WTC11 (cell line): ENCODE data around the gene ZNF414. TPM values are rescaled to one million over a fixed set of nuclear protein-coding genes. Genes with fewer than 3 reads are reported as not detected.
A peak's percentile ranks its signal among the peaks of the same experiment; 100 is the strongest.

Source experiments
- ATAC-seq: fragments of 200-7000 bp; cut with Tn5 transposase; 2 replicates; pipeline ENCODE4 v1.10.0; 2021; ENCODE audit warnings: mild to moderate bottlenecking, moderate library complexity
- CTCF ChIA-PET: fragments of 300-600 bp; sonication (Branson Sonifier 250); formaldehyde crosslinking; loops from one replicate; lab custom pipeline; 2021; ENCODE audit warnings: antibody characterized with exemption; lab: Charles Lee
- POLR2A ChIA-PET: fragments of 350-600 bp; sonication (Branson Sonifier 250); formaldehyde crosslinking; loops from one replicate; lab custom pipeline; 2021; ENCODE audit warnings: antibody characterized with exemption; lab: Charles Lee
- DNase-seq: peaks from one replicate; pipeline ENCODE4 v3.0.0; 2021; ENCODE audit warnings: low spot score
- H3K27ac Mint-ChIP-seq: 2 replicates; pipeline ENCODE4 v1.8.0; 2021; ENCODE audit warnings: mixed read lengths
- H3K27me3 Mint-ChIP-seq: 2 replicates; pipeline ENCODE4 v1.8.0; 2021; ENCODE audit warnings: low read depth, mild to moderate bottlenecking, moderate library complexity, mixed read lengths
- H3K36me3 Mint-ChIP-seq: 2 replicates; pipeline ENCODE4 v1.8.0; 2021; ENCODE audit warnings: mixed read lengths
- H3K4me1 Mint-ChIP-seq: 2 replicates; pipeline ENCODE4 v1.8.0; 2022; ENCODE audit warnings: mixed read lengths
- H3K4me3 Mint-ChIP-seq: 2 replicates; pipeline ENCODE4 v1.8.0; 2021; ENCODE audit warnings: mild to moderate bottlenecking, moderate library complexity, mixed read lengths
- H3K9me3 Mint-ChIP-seq: 2 replicates; pipeline ENCODE4 v1.8.0; 2021; ENCODE audit warnings: mixed read lengths
- ATF1 ChIP-seq: sonication (generic); formaldehyde crosslinking; IDR thresholded peaks from 2 replicates; pipeline ENCODE4 v1.8.1; 2023; ENCODE audit warnings: mild to moderate bottlenecking, moderate library complexity, missing genetic modification reagents
- EMX1 ChIP-seq: fragments of 250-450 bp; sonication (Bioruptor Pico); IDR thresholded peaks from 2 replicates; pipeline ENCODE4 v1.8.0; 2021; ENCODE audit warnings: mild to moderate bottlenecking
- FOXP1 ChIP-seq: sonication (generic); formaldehyde crosslinking; IDR thresholded peaks from 2 replicates; pipeline ENCODE4 v1.8.0; 2022; ENCODE audit warnings: missing genetic modification reagents, mild to moderate bottlenecking, moderate library complexity, borderline replicate concordance
- JUN ChIP-seq: sonication (generic); formaldehyde crosslinking; IDR thresholded peaks from 2 replicates; pipeline ENCODE4 v1.8.0; 2023; ENCODE audit warnings: mild to moderate bottlenecking, missing genetic modification reagents
- MYBL2 ChIP-seq: sonication (generic); formaldehyde crosslinking; IDR thresholded peaks from 2 replicates; pipeline ENCODE4 v1.8.1; 2023; ENCODE audit warnings: mild to moderate bottlenecking, moderate library complexity, missing genetic modification reagents
- TEAD4 ChIP-seq: sonication (generic); formaldehyde crosslinking; IDR thresholded peaks from 2 replicates; pipeline ENCODE4 v1.8.0; 2022; ENCODE audit warnings: mild to moderate bottlenecking, missing genetic modification reagents
- ZBTB21 ChIP-seq: sonication (generic); formaldehyde crosslinking; IDR thresholded peaks from 2 replicates; pipeline ENCODE4 v1.8.1; 2023; ENCODE audit warnings: mild to moderate bottlenecking, missing genetic modification reagents, borderline replicate concordance
- ZNF121 ChIP-seq: sonication (generic); formaldehyde crosslinking; IDR thresholded peaks from 2 replicates; pipeline ENCODE4 v1.8.0; 2023; ENCODE audit warnings: missing genetic modification reagents
- total RNA-seq: library from RNA; stranded (reverse); gene quantifications from 3 replicates; pipeline ENCODE4 v1.2.3, GENCODE V29; 2021
- TF ChIP-seq, protein P1 (sequence below): sonication (generic); formaldehyde crosslinking; IDR thresholded peaks from 2 replicates; pipeline ENCODE4 v1.8.0; 2023; ENCODE audit warnings: missing genetic modification reagents, mild to moderate bottlenecking, borderline replicate concordance
- TF ChIP-seq, protein P2 (sequence below): sonication (generic); formaldehyde crosslinking; IDR thresholded peaks from 2 replicates; pipeline ENCODE4 v1.8.1; 2023; ENCODE audit warnings: mild to moderate bottlenecking, missing genetic modification reagents, moderate library complexity
- TF ChIP-seq, protein P3 (sequence below): sonication (generic); formaldehyde crosslinking; IDR thresholded peaks from 2 replicates; pipeline ENCODE4 v1.8.1; 2023; ENCODE audit warnings: mild to moderate bottlenecking, moderate library complexity, missing genetic modification reagents
- TF ChIP-seq, protein P4 (sequence below): fragments of 250-450 bp; sonication (Bioruptor Pico); IDR thresholded peaks from 2 replicates; pipeline ENCODE4 v1.9.0; 2021; ENCODE audit warnings: moderate library complexity, mild to moderate bottlenecking, inconsistent platforms, borderline replicate concordance
- TF ChIP-seq, protein P5 (sequence below): sonication (generic); formaldehyde crosslinking; IDR thresholded peaks from 2 replicates; pipeline ENCODE4 v1.8.0; 2022; ENCODE audit warnings: mild to moderate bottlenecking, missing genetic modification reagents
- TF ChIP-seq, protein P6 (sequence below): sonication (generic); formaldehyde crosslinking; IDR thresholded peaks from 2 replicates; pipeline ENCODE4 v1.8.1; 2023; ENCODE audit warnings: mild to moderate bottlenecking, missing genetic modification reagents
- TF ChIP-seq, protein P7 (sequence below): sonication (generic); formaldehyde crosslinking; IDR thresholded peaks from 2 replicates; pipeline ENCODE4 v1.8.0; 2022; ENCODE audit warnings: missing genetic modification reagents

Gene ZNF414
- total RNA-seq, 1 experiment from 2014 or later = 38.2 TPM

DNA sequence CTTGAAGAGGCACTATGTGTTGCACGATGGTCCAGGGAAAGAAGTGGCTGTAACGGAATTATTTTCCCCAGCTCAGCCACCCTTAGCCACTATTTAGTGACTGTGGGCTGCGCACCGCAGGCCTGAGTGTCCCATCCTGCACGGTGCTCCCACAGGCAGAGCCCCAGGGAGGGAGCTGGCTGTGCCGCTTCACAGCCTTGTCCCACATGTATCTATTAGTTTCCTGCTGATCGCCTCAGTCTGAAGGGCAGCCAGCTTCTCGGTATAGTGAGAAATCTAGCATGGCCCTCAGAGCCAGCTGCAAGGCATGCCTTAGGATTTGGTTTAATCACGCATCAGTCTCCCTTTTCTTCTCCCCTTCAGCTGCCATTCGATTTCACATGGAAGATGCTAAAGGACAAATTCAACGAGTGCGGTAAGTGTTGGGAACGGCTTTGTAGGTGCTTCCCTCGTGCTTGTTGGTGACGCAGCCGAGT is 27.3 kb downstream of the ZNF414 start:
- no peak for ATAC-seq
- peaks cover 72% of the 10 kb centered on the region for H3K36me3 Mint-ChIP-seq
- H3K4me1 Mint-ChIP-seq = peaks cover 5% of the 10 kb centered on the region
- peak overlapping the region; percentile 93 for H3K27ac Mint-ChIP-seq
- ChIA-PET POLR2A (no interaction called here), CTCF (interaction anchor here (0.5 to 1.2 kb wide), 2 partner anchors 93 to 585 kb away, joined by 4 to 8 read pairs; no protein-coding TSS in a partner anchor)
- no peak for DNase-seq
- no peaks in the 10 kb centered on the region for H3K9me3 Mint-ChIP-seq
- TF ChIP-seq, protein P1, sequence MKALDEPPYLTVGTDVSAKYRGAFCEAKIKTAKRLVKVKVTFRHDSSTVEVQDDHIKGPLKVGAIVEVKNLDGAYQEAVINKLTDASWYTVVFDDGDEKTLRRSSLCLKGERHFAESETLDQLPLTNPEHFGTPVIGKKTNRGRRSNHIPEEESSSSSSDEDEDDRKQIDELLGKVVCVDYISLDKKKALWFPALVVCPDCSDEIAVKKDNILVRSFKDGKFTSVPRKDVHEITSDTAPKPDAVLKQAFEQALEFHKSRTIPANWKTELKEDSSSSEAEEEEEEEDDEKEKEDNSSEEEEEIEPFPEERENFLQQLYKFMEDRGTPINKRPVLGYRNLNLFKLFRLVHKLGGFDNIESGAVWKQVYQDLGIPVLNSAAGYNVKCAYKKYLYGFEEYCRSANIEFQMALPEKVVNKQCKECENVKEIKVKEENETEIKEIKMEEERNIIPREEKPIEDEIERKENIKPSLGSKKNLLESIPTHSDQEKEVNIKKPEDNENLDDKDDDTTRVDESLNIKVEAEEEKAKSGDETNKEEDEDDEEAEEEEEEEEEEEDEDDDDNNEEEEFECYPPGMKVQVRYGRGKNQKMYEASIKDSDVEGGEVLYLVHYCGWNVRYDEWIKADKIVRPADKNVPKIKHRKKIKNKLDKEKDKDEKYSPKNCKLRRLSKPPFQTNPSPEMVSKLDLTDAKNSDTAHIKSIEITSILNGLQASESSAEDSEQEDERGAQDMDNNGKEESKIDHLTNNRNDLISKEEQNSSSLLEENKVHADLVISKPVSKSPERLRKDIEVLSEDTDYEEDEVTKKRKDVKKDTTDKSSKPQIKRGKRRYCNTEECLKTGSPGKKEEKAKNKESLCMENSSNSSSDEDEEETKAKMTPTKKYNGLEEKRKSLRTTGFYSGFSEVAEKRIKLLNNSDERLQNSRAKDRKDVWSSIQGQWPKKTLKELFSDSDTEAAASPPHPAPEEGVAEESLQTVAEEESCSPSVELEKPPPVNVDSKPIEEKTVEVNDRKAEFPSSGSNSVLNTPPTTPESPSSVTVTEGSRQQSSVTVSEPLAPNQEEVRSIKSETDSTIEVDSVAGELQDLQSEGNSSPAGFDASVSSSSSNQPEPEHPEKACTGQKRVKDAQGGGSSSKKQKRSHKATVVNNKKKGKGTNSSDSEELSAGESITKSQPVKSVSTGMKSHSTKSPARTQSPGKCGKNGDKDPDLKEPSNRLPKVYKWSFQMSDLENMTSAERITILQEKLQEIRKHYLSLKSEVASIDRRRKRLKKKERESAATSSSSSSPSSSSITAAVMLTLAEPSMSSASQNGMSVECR (CRISPR knock-in tag) = no peak
- TF ChIP-seq, protein P2, sequence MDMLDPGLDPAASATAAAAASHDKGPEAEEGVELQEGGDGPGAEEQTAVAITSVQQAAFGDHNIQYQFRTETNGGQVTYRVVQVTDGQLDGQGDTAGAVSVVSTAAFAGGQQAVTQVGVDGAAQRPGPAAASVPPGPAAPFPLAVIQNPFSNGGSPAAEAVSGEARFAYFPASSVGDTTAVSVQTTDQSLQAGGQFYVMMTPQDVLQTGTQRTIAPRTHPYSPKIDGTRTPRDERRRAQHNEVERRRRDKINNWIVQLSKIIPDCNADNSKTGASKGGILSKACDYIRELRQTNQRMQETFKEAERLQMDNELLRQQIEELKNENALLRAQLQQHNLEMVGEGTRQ (CRISPR knock-in tag) = no peak
- TF ChIP-seq, protein P3, sequence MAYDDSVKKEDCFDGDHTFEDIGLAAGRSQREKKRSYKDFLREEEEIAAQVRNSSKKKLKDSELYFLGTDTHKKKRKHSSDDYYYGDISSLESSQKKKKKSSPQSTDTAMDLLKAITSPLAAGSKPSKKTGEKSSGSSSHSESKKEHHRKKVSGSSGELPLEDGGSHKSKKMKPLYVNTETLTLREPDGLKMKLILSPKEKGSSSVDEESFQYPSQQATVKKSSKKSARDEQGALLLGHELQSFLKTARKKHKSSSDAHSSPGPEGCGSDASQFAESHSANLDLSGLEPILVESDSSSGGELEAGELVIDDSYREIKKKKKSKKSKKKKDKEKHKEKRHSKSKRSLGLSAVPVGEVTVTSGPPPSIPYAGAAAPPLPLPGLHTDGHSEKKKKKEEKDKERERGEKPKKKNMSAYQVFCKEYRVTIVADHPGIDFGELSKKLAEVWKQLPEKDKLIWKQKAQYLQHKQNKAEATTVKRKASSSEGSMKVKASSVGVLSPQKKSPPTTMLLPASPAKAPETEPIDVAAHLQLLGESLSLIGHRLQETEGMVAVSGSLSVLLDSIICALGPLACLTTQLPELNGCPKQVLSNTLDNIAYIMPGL = no peak
- TF ChIP-seq JUN (CRISPR knock-in tag) = no peak
- no peak for TF ChIP-seq MYBL2
- TF ChIP-seq ATF1 (CRISPR knock-in tag) = no peak
- no peak for TF ChIP-seq ZBTB21 (CRISPR knock-in tag)
- TF ChIP-seq, protein P4, sequence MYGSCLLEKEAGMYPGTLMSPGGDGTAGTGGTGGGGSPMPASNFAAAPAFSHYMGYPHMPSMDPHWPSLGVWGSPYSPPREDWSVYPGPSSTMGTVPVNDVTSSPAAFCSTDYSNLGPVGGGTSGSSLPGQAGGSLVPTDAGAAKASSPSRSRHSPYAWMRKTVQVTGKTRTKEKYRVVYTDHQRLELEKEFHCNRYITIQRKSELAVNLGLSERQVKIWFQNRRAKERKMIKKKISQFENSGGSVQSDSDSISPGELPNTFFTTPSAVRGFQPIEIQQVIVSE = no peak
- no peaks in the 10 kb centered on the region for H3K27me3 Mint-ChIP-seq
- no peak overlapping the region for H3K4me3 Mint-ChIP-seq

DNA sequence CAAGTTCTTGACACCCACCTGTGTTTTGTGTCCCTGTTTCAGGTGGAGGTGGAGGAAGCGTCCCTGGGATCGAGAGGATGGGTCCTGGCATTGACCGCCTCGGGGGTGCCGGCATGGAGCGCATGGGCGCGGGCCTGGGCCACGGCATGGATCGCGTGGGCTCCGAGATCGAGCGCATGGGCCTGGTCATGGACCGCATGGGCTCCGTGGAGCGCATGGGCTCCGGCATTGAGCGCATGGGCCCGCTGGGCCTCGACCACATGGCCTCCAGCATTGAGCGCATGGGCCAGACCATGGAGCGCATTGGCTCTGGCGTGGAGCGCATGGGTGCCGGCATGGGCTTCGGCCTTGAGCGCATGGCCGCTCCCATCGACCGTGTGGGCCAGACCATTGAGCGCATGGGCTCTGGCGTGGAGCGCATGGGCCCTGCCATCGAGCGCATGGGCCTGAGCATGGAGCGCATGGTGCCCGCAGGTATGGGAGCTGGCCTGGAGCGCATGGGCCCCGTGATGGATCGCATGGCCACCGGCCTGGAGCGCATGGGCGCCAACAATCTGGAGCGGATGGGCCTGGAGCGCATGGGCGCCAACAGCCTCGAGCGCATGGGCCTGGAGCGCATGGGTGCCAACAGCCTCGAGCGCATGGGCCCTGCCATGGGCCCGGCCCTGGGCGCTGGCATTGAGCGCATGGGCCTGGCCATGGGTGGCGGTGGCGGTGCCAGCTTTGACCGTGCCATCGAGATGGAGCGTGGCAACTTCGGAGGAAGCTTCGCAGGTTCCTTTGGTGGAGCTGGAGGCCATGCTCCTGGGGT is 28.2 kb downstream of the ZNF414 start:
- POLR2A ChIA-PET = no interaction called here
- H3K36me3 Mint-ChIP-seq = peaks cover 82% of the 10 kb centered on the region
- no peak overlapping the region for H3K4me3 Mint-ChIP-seq
- no peaks in the 10 kb centered on the region for H3K27me3 Mint-ChIP-seq
- TF ChIP-seq, protein P5, sequence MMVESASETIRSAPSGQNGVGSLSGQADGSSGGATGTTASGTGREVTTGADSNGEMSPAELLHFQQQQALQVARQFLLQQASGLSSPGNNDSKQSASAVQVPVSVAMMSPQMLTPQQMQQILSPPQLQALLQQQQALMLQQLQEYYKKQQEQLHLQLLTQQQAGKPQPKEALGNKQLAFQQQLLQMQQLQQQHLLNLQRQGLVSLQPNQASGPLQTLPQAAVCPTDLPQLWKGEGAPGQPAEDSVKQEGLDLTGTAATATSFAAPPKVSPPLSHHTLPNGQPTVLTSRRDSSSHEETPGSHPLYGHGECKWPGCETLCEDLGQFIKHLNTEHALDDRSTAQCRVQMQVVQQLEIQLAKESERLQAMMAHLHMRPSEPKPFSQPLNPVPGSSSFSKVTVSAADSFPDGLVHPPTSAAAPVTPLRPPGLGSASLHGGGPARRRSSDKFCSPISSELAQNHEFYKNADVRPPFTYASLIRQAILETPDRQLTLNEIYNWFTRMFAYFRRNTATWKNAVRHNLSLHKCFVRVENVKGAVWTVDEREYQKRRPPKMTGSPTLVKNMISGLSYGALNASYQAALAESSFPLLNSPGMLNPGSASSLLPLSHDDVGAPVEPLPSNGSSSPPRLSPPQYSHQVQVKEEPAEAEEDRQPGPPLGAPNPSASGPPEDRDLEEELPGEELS (CRISPR knock-in tag) = 0 out of 2 replicates have a peak, but pooled peaks have one; percentile 27
- TF ChIP-seq TEAD4 (no peak), FOXP1 (CRISPR knock-in tag) (peak; percentile 36; the same call in 1 of the 2 replicates), ZNF121 (0 out of 2 replicates have a peak, but pooled peaks have one; percentile 9), EMX1 (CRISPR knock-in tag) (no peak), MYBL2 (0 out of 2 replicates have a peak, but pooled peaks have one; percentile 5)
- TF ChIP-seq, protein P6, sequence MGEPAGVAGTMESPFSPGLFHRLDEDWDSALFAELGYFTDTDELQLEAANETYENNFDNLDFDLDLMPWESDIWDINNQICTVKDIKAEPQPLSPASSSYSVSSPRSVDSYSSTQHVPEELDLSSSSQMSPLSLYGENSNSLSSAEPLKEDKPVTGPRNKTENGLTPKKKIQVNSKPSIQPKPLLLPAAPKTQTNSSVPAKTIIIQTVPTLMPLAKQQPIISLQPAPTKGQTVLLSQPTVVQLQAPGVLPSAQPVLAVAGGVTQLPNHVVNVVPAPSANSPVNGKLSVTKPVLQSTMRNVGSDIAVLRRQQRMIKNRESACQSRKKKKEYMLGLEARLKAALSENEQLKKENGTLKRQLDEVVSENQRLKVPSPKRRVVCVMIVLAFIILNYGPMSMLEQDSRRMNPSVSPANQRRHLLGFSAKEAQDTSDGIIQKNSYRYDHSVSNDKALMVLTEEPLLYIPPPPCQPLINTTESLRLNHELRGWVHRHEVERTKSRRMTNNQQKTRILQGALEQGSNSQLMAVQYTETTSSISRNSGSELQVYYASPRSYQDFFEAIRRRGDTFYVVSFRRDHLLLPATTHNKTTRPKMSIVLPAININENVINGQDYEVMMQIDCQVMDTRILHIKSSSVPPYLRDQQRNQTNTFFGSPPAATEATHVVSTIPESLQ (CRISPR knock-in tag) = 0 out of 2 replicates have a peak, but pooled peaks have one; percentile 43
- TF ChIP-seq, protein P7, sequence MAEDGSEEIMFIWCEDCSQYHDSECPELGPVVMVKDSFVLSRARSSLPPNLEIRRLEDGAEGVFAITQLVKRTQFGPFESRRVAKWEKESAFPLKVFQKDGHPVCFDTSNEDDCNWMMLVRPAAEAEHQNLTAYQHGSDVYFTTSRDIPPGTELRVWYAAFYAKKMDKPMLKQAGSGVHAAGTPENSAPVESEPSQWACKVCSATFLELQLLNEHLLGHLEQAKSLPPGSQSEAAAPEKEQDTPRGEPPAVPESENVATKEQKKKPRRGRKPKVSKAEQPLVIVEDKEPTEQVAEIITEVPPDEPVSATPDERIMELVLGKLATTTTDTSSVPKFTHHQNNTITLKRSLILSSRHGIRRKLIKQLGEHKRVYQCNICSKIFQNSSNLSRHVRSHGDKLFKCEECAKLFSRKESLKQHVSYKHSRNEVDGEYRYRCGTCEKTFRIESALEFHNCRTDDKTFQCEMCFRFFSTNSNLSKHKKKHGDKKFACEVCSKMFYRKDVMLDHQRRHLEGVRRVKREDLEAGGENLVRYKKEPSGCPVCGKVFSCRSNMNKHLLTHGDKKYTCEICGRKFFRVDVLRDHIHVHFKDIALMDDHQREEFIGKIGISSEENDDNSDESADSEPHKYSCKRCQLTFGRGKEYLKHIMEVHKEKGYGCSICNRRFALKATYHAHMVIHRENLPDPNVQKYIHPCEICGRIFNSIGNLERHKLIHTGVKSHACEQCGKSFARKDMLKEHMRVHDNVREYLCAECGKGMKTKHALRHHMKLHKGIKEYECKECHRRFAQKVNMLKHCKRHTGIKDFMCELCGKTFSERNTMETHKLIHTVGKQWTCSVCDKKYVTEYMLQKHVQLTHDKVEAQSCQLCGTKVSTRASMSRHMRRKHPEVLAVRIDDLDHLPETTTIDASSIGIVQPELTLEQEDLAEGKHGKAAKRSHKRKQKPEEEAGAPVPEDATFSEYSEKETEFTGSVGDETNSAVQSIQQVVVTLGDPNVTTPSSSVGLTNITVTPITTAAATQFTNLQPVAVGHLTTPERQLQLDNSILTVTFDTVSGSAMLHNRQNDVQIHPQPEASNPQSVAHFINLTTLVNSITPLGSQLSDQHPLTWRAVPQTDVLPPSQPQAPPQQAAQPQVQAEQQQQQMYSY = peak; percentile 37; the same call in 1 of the 2 replicates
- H3K9me3 Mint-ChIP-seq = no peaks in the 10 kb centered on the region
- no peak for DNase-seq
- ATAC-seq = no peak
- CTCF ChIA-PET = no interaction called here
- H3K27ac Mint-ChIP-seq = peak overlapping the region; percentile 93
- H3K4me1 Mint-ChIP-seq = peaks cover 8% of the 10 kb centered on the region
